ENCODE measurements around the gene GUCA1A. TPM values are rescaled to one million over a fixed set of nuclear protein-coding genes. Genes with fewer than 3 reads are reported as not detected.

GUCA1A gene
- total RNA-seq, 4 donors from 2014 or later, result not detected

DNA sequence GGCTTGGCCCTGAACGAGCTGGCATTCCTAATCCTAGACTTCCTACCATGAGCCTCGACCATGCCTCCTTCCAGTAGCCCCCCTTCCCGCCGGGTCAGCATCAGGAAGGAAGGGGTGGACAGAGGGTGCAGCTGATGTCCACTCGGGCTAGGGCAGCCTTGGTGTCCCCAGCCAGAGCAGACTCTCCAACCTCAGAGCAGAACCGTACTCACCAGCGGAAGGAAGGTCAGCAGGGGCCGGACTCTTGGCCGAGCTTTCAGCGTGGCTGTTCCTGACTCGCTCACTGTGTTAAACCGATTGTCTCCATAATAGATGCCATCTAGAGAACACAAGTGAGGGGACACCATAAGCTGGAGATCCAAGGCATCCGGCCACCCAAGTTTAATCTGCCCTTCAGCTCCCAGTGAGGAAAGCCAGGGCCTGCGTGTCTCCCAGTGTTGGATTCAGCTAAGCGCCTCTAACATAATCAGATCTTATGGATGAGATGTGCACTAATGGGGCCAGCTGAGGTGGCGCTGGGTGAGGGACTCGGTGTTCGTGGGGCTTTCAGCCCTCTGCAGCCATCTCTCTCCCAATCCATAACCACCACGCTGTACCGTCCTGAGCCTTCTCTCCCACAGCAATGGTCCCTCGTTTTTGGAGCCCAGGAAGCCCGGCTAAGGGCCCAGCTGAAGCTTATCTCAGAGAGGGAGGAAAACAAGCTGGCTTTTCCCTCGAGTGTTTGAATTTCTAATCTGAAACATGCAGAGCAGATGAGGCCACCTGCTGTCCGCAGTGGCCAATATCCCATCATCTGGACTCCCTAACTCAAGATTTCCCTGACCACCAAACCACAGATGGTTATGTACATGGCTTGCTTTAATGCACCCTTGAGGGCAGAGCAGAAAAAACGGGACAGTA, 44.5 kb upstream of the GUCA1A start:
- WGBS, 2 donors, result 76 to 81% methylated on average over 20 to 25 of the region's 25 CpGs
- Histone ChIP-seq H3K36me3 (no peaks in the 10 kb centered on the region), H3K27ac (no peak overlapping the region), H3K4me3 (no peak overlapping the region), H3K27me3 (no peaks in the 10 kb centered on the region), H3K9me3 (no peaks in the 10 kb centered on the region), H3K4me1 (no peaks in the 10 kb centered on the region)
- TF ChIP-seq EP300 (IDR thresholded peaks at IDR 0.05) (no peak), POLR2A (IDR thresholded peaks at IDR 0.05) (no peak)
- TF ChIP-seq, protein P1, sequence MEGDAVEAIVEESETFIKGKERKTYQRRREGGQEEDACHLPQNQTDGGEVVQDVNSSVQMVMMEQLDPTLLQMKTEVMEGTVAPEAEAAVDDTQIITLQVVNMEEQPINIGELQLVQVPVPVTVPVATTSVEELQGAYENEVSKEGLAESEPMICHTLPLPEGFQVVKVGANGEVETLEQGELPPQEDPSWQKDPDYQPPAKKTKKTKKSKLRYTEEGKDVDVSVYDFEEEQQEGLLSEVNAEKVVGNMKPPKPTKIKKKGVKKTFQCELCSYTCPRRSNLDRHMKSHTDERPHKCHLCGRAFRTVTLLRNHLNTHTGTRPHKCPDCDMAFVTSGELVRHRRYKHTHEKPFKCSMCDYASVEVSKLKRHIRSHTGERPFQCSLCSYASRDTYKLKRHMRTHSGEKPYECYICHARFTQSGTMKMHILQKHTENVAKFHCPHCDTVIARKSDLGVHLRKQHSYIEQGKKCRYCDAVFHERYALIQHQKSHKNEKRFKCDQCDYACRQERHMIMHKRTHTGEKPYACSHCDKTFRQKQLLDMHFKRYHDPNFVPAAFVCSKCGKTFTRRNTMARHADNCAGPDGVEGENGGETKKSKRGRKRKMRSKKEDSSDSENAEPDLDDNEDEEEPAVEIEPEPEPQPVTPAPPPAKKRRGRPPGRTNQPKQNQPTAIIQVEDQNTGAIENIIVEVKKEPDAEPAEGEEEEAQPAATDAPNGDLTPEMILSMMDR (IDR thresholded peaks at IDR 0.05), result no peak
- no peak for DNase-seq (ENCODE audit: low spot score in 2 of 2)

DNA sequence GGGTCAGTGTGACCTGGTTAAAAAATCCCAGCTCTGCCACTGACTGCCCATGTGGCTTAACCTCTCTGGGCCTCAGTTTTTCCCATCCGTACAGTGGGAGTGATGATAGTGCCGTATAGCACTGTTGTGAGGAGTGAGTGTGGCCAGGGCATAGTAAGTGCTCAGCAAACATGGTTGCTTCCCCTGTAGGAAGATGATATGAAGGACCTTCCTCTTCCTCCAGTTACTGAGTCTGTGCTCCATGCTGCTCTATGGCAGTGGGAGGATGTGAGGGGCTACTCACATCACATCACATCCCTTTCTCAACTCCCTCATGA, 43.8 kb upstream of the GUCA1A start:
- H3K27ac ChIP-seq, result no peak overlapping the region
- no peak for TF ChIP-seq POLR2A (IDR thresholded peaks at IDR 0.05)
- TF ChIP-seq, protein P1 (IDR thresholded peaks at IDR 0.05), result no peak
- TF ChIP-seq EP300 (IDR thresholded peaks at IDR 0.05), result no peak
- H3K27me3 ChIP-seq, result no peaks in the 10 kb centered on the region
- no peaks in the 10 kb centered on the region for H3K36me3 ChIP-seq
- 89 to 92% methylated on average over 2 of the region's 2 CpGs for WGBS, 2 donors
- no peak overlapping the region for H3K4me3 ChIP-seq
- H3K9me3 ChIP-seq, result no peaks in the 10 kb centered on the region
- no peak for DNase-seq (ENCODE audit: low spot score in 2 of 2)
- H3K4me1 ChIP-seq, result no peaks in the 10 kb centered on the region

DNA sequence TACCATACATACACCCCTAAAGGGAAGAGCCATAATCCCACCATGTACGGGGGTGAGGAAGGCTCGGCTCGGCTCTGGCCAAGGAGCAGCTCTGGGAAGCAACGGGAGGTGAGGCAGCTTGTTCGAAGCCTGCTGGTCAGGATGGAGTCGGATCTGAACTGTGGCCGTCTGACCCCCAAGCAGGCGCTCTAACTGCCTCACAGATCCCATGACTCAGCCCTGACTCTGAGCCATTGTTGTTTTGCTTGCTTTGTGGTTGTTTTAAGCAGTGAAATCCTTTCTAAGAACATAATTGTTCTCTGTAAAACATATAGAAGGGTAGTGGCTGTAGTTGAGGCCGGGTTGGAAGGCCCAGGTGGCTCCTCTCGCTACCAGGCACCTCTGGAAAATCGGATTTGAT, 41.6 kb upstream of the GUCA1A start:
- no peak overlapping the region for H3K27ac ChIP-seq
- H3K36me3 ChIP-seq, result no peaks in the 10 kb centered on the region
- no peak for DNase-seq (ENCODE audit: low spot score in 2 of 2)
- H3K27me3 ChIP-seq, result no peaks in the 10 kb centered on the region
- H3K4me1 ChIP-seq, result no peaks in the 10 kb centered on the region
- no peaks in the 10 kb centered on the region for H3K9me3 ChIP-seq
- TF ChIP-seq, protein P1 (IDR thresholded peaks at IDR 0.05), result no peak
- TF ChIP-seq EP300 (IDR thresholded peaks at IDR 0.05), result no peak
- no peak for TF ChIP-seq POLR2A (IDR thresholded peaks at IDR 0.05)
- H3K4me3 ChIP-seq, result no peak overlapping the region
- WGBS, 2 donors, result 68 to 82% methylated on average over 11 of the region's 11 CpGs

DNA sequence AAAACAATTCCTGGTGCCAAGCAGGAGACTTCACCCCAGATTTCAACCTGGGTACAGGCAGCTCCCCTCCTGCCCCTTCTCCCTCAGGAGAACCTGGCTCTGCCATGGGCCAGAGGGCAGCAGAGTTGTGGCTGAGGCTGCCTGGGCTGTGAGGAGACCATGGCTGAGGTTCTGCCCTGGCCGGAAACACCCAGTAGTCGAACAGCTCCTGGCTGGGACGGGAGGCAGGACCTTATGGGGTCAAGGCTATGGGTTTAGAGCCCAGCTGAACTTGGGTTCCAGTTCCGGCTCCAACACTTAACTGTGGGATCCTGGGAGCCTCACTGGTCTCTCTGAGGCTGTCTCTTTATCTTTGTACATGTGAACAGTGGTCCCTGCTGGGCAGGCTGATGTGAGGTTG, 39.2 kb upstream of the GUCA1A start:
- H3K36me3 ChIP-seq, result no peaks in the 10 kb centered on the region
- WGBS, 2 donors, result 86 to 90% methylated on average over 4 of the region's 4 CpGs
- no peak for DNase-seq (ENCODE audit: low spot score in 2 of 2)
- TF ChIP-seq EP300 (IDR thresholded peaks at IDR 0.05), result no peak
- TF ChIP-seq, protein P1 (IDR thresholded peaks at IDR 0.05), result no peak
- TF ChIP-seq POLR2A (IDR thresholded peaks at IDR 0.05), result no peak
- H3K4me1 ChIP-seq, result no peaks in the 10 kb centered on the region
- H3K4me3 ChIP-seq, result no peak overlapping the region
- H3K9me3 ChIP-seq, result no peaks in the 10 kb centered on the region
- H3K27ac ChIP-seq, result no peak overlapping the region
- H3K27me3 ChIP-seq, result no peaks in the 10 kb centered on the region

DNA sequence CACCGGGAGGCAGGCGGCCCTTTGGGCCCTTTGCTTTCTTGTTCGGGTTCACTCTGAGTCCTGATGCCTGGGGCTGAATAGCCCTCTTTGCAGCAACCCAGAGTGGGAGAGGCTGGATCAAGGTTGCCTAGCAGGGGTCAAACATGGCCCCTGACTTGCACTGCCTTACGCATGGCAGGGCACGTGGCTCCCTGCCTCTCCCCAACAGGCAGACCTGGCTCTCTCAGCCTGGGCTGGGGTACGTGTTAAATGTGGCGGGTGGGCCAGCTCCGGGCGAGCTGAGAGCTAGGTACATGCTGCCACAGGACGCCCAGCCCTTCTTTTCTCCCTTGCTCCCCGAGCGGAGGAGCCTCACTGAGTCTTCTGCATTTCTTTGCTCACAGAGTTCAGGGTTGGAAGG, 38.0 kb upstream of the GUCA1A start:
- TF ChIP-seq POLR2A (IDR thresholded peaks at IDR 0.05) (no peak), EP300 (IDR thresholded peaks at IDR 0.05) (no peak)
- TF ChIP-seq, protein P1 (IDR thresholded peaks at IDR 0.05), result no peak
- Histone ChIP-seq H3K9me3 (no peaks in the 10 kb centered on the region), H3K27me3 (no peaks in the 10 kb centered on the region), H3K27ac (no peak overlapping the region), H3K4me3 (no peak overlapping the region), H3K36me3 (no peaks in the 10 kb centered on the region), H3K4me1 (peaks cover 0 to 7% (median 0%) of the 10 kb centered on the region in 4 donors)
- DNase-seq (ENCODE audit: low spot score in 2 of 2), result no peak
- WGBS, 2 donors, result 72 to 73% methylated on average over 9 to 12 of the region's 12 CpGs

Measured in tibial nerve (tissue), 4 donors.